ENCODE measurements around the gene PSMB9.

Gene PSMB9

GRCh38 chr6:32843979-32844838 is 9.8 kb upstream of the PSMB9 start, which contains the start of gene PSMB8:
Gene PSMB8, minus strand, starts transcription at chr6:32844047. Its CDS starts 51 bp downstream, at chr6:32843996.
- peak within 1 kb of the TSS; percentile 82 for H3K14ac ChIP-seq (ENCODE audit: low read length)
- H3K27me3 ChIP-seq (ENCODE audit: control insufficient read depth in 3 of 3, insufficient read depth in 3 of 3, low read depth in 1 of 3, low read length in 3 of 3) = peaks cover 0 to 90% (median 28%) of the 10 kb centered on the region in 3 experiments
- no peak within 1 kb of the TSS for H3K4ac ChIP-seq (ENCODE audit: low read length)
- peak within 1 kb of the TSS; percentile 89 for H3K18ac ChIP-seq (ENCODE audit: low read length)
- H2AFZ ChIP-seq (ENCODE audit: low read length) = peak within 1 kb of the TSS; percentile 92
- peak; percentile 90 for DNase-seq (ENCODE audit: low spot score)
- H3K27ac ChIP-seq (replicated peaks; ENCODE audit: low read length) = no peak within 1 kb of the TSS
- peaks cover 0 to 1% of the 10 kb centered on the region in 2 donors for H3K4me1 ChIP-seq (ENCODE audit: control insufficient read depth in 2 of 2, insufficient read depth in 1 of 2, low read depth in 1 of 2, low read length in 2 of 2)
- H2AK5ac ChIP-seq (ENCODE audit: low read depth, low read length) = no peak within 1 kb of the TSS
- H3K9me3 ChIP-seq (replicated peaks in 1 of 2; ENCODE audit: control insufficient read depth in 2 of 2, insufficient read depth in 1 of 2, low read depth in 1 of 2, low read length in 2 of 2) = peaks cover 0 to 5% of the 10 kb centered on the region in 2 donors
- H3K79me1 ChIP-seq (ENCODE audit: low read depth, low read length) = no peaks in the 10 kb centered on the region
- H3K4me3 ChIP-seq (ENCODE audit: low read length in 2 of 2) = peak within 1 kb of the TSS; percentile 49 to 76
- H2BK120ac ChIP-seq (ENCODE audit: low read depth, low read length) = peak within 1 kb of the TSS; percentile 6
- no peak within 1 kb of the TSS for H2BK5ac ChIP-seq (ENCODE audit: low read length)
- H2BK15ac ChIP-seq (ENCODE audit: low read length) = peak within 1 kb of the TSS; percentile 60
- no peak within 1 kb of the TSS for H4K91ac ChIP-seq (ENCODE audit: low read depth, low read length, poor library complexity)
- WGBS, 2 donors (ENCODE audit: extremely low coverage in 2 of 2, insufficient read length in 2 of 2, insufficient replicate concordance in 1 of 2) = no CpG with 5 or more reads among the region's 40 CpGs
- peak within 1 kb of the TSS; percentile 98 for H3K4me2 ChIP-seq (ENCODE audit: insufficient read depth, low read length, poor library complexity, severe bottlenecking)
- H2BK12ac ChIP-seq (ENCODE audit: low read length) = no peak within 1 kb of the TSS
- H3K23ac ChIP-seq (ENCODE audit: low read depth, low read length, poor library complexity) = peak within 1 kb of the TSS; percentile 6
- H4K8ac ChIP-seq (ENCODE audit: low read depth, low read length) = no peak within 1 kb of the TSS
- H3K9ac ChIP-seq (ENCODE audit: low read depth, low read length, poor library complexity) = peak within 1 kb of the TSS; percentile 76
- no peaks in the 10 kb centered on the region for H3K36me3 ChIP-seq (replicated peaks in 1 of 2; ENCODE audit: control insufficient read depth in 2 of 2, insufficient read depth in 2 of 2, low read length in 2 of 2)

DNA sequence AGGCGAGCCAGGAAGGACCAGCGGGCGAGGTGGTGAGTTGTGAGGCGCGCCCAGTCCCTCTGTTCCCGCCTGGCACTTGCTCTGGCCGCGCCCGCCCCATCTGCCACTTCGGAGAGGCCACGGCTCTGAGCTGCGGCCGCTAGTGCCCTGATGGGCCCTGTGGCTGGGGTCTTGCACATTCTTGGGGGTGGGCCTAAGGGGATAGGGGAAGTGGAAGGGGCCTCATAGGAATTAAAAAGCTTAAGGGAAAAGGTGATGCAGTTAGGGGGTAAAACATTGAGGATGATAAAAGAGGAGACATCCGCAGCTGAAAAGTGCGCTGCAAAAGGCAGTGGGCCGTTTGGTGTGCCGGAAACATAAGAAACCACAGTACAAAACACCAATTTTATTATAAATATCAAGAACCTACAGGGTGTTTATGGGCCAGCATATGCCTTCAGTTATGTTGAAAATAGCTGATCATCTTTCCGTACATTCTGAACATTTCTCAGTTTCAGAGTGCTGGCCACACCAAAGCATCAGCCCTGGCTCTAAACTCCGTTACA is 9.1 kb upstream of the PSMB9 start:
- no peak overlapping the region for H3K4ac ChIP-seq (ENCODE audit: low read length)
- H3K4me1 ChIP-seq (ENCODE audit: control insufficient read depth in 2 of 2, insufficient read depth in 1 of 2, low read depth in 1 of 2, low read length in 2 of 2) = peaks cover 0 to 1% of the 10 kb centered on the region in 2 donors
- H3K4me2 ChIP-seq (ENCODE audit: insufficient read depth, low read length, poor library complexity, severe bottlenecking) = peak overlapping the region; percentile 98
- WGBS, 2 donors (ENCODE audit: extremely low coverage in 2 of 2, insufficient read length in 2 of 2, insufficient replicate concordance in 1 of 2) = no CpG with 5 or more reads among the region's 19 CpGs
- H3K14ac ChIP-seq (ENCODE audit: low read length) = no peak overlapping the region
- H3K9me3 ChIP-seq (replicated peaks in 1 of 2; ENCODE audit: control insufficient read depth in 2 of 2, insufficient read depth in 1 of 2, low read depth in 1 of 2, low read length in 2 of 2) = peaks cover 0 to 5% of the 10 kb centered on the region in 2 donors
- H4K91ac ChIP-seq (ENCODE audit: low read depth, low read length, poor library complexity) = no peak overlapping the region
- H2AFZ ChIP-seq (ENCODE audit: low read length) = peak overlapping the region; percentile 92
- H2BK120ac ChIP-seq (ENCODE audit: low read depth, low read length) = no peak overlapping the region
- no peak overlapping the region for H3K27ac ChIP-seq (replicated peaks; ENCODE audit: low read length)
- H2BK12ac ChIP-seq (ENCODE audit: low read length) = no peak overlapping the region
- DNase-seq (ENCODE audit: low spot score) = no peak
- peak overlapping the region; percentile 6 for H3K23ac ChIP-seq (ENCODE audit: low read depth, low read length, poor library complexity)
- H2BK5ac ChIP-seq (ENCODE audit: low read length) = no peak overlapping the region
- H3K18ac ChIP-seq (ENCODE audit: low read length) = peak overlapping the region; percentile 89
- no peak overlapping the region for H2BK15ac ChIP-seq (ENCODE audit: low read length)
- H3K27me3 ChIP-seq (ENCODE audit: control insufficient read depth in 3 of 3, insufficient read depth in 3 of 3, low read depth in 1 of 3, low read length in 3 of 3) = peaks cover 0 to 87% (median 28%) of the 10 kb centered on the region in 3 experiments
- no peaks in the 10 kb centered on the region for H3K79me1 ChIP-seq (ENCODE audit: low read depth, low read length)
- no peaks in the 10 kb centered on the region for H3K36me3 ChIP-seq (replicated peaks in 1 of 2; ENCODE audit: control insufficient read depth in 2 of 2, insufficient read depth in 2 of 2, low read length in 2 of 2)
- H3K4me3 ChIP-seq (ENCODE audit: low read length in 2 of 2) = peak overlapping the region; percentile 49 to 64
- H4K8ac ChIP-seq (ENCODE audit: low read depth, low read length) = no peak overlapping the region
- peak overlapping the region; percentile 76 for H3K9ac ChIP-seq (ENCODE audit: low read depth, low read length, poor library complexity)
- H2AK5ac ChIP-seq (ENCODE audit: low read depth, low read length) = no peak overlapping the region

- H2AFZ ChIP-seq (ENCODE audit: low read length) = no peak overlapping the region
- no peak for DNase-seq (ENCODE audit: low spot score)
- no peak overlapping the region for H3K4me3 ChIP-seq (ENCODE audit: low read length in 2 of 2)
- no peak overlapping the region for H2AK5ac ChIP-seq (ENCODE audit: low read depth, low read length)
- no peak overlapping the region for H4K8ac ChIP-seq (ENCODE audit: low read depth, low read length)
- H3K27me3 ChIP-seq (ENCODE audit: control insufficient read depth in 3 of 3, insufficient read depth in 3 of 3, low read depth in 1 of 3, low read length in 3 of 3) = peaks cover 0 to 88% (median 28%) of the 10 kb centered on the region in 3 experiments
- no CpG with 5 or more reads among the region's 10 CpGs for WGBS, 2 donors (ENCODE audit: extremely low coverage in 2 of 2, insufficient read length in 2 of 2, insufficient replicate concordance in 1 of 2)
- no peak overlapping the region for H3K9ac ChIP-seq (ENCODE audit: low read depth, low read length, poor library complexity)
- H3K4ac ChIP-seq (ENCODE audit: low read length) = no peak overlapping the region
- H3K79me1 ChIP-seq (ENCODE audit: low read depth, low read length) = no peaks in the 10 kb centered on the region
- no peak overlapping the region for H2BK5ac ChIP-seq (ENCODE audit: low read length)
- H3K36me3 ChIP-seq (replicated peaks in 1 of 2; ENCODE audit: control insufficient read depth in 2 of 2, insufficient read depth in 2 of 2, low read length in 2 of 2) = no peaks in the 10 kb centered on the region
- no peak overlapping the region for H3K23ac ChIP-seq (ENCODE audit: low read depth, low read length, poor library complexity)
- no peak overlapping the region for H3K14ac ChIP-seq (ENCODE audit: low read length)
- H3K9me3 ChIP-seq (replicated peaks in 1 of 2; ENCODE audit: control insufficient read depth in 2 of 2, insufficient read depth in 1 of 2, low read depth in 1 of 2, low read length in 2 of 2) = peaks cover 0 to 5% of the 10 kb centered on the region in 2 donors
- H2BK15ac ChIP-seq (ENCODE audit: low read length) = no peak overlapping the region
- no peak overlapping the region for H3K27ac ChIP-seq (replicated peaks; ENCODE audit: low read length)
- H2BK12ac ChIP-seq (ENCODE audit: low read length) = no peak overlapping the region
- no peak overlapping the region for H3K4me2 ChIP-seq (ENCODE audit: insufficient read depth, low read length, poor library complexity, severe bottlenecking)
- H4K91ac ChIP-seq (ENCODE audit: low read depth, low read length, poor library complexity) = peak overlapping the region; percentile 65
- peaks cover 0 to 1% of the 10 kb centered on the region in 2 donors for H3K4me1 ChIP-seq (ENCODE audit: control insufficient read depth in 2 of 2, insufficient read depth in 1 of 2, low read depth in 1 of 2, low read length in 2 of 2)
- H3K18ac ChIP-seq (ENCODE audit: low read length) = no peak overlapping the region
- no peak overlapping the region for H2BK120ac ChIP-seq (ENCODE audit: low read depth, low read length)
Measured at GRCh38 chr6:32845384-32845884, 8.6 kb upstream of the PSMB9 start.

GRCh38 chr6:32847004-32847403 is 7.0 kb upstream of the PSMB9 start:
- H2BK120ac ChIP-seq (ENCODE audit: low read depth, low read length) = no peak overlapping the region
- H4K91ac ChIP-seq (ENCODE audit: low read depth, low read length, poor library complexity) = no peak overlapping the region
- no peak for DNase-seq (ENCODE audit: low spot score)
- peaks cover 0 to 90% (median 36%) of the 10 kb centered on the region in 3 experiments for H3K27me3 ChIP-seq (ENCODE audit: control insufficient read depth in 3 of 3, insufficient read depth in 3 of 3, low read depth in 1 of 3, low read length in 3 of 3)
- H2AK5ac ChIP-seq (ENCODE audit: low read depth, low read length) = no peak overlapping the region
- no peaks in the 10 kb centered on the region for H3K79me1 ChIP-seq (ENCODE audit: low read depth, low read length)
- no peaks in the 10 kb centered on the region for H3K36me3 ChIP-seq (replicated peaks in 1 of 2; ENCODE audit: control insufficient read depth in 2 of 2, insufficient read depth in 2 of 2, low read length in 2 of 2)
- H2BK15ac ChIP-seq (ENCODE audit: low read length) = no peak overlapping the region
- H3K27ac ChIP-seq (replicated peaks; ENCODE audit: low read length) = no peak overlapping the region
- no peak overlapping the region for H3K4me2 ChIP-seq (ENCODE audit: insufficient read depth, low read length, poor library complexity, severe bottlenecking)
- H3K4me1 ChIP-seq (ENCODE audit: control insufficient read depth in 2 of 2, insufficient read depth in 1 of 2, low read depth in 1 of 2, low read length in 2 of 2) = peaks cover 0 to 1% of the 10 kb centered on the region in 2 donors
- WGBS, 2 donors (ENCODE audit: extremely low coverage in 2 of 2, insufficient read length in 2 of 2, insufficient replicate concordance in 1 of 2) = no CpG with 5 or more reads among the region's 10 CpGs
- no peak overlapping the region for H3K4ac ChIP-seq (ENCODE audit: low read length)
- no peak overlapping the region for H3K4me3 ChIP-seq (ENCODE audit: low read length in 2 of 2)
- H3K9me3 ChIP-seq (replicated peaks in 1 of 2; ENCODE audit: control insufficient read depth in 2 of 2, insufficient read depth in 1 of 2, low read depth in 1 of 2, low read length in 2 of 2) = peaks cover 0 to 5% of the 10 kb centered on the region in 2 donors
- H3K23ac ChIP-seq (ENCODE audit: low read depth, low read length, poor library complexity) = peak overlapping the region; percentile 77
- H2AFZ ChIP-seq (ENCODE audit: low read length) = no peak overlapping the region
- H3K18ac ChIP-seq (ENCODE audit: low read length) = no peak overlapping the region
- no peak overlapping the region for H3K14ac ChIP-seq (ENCODE audit: low read length)
- no peak overlapping the region for H2BK5ac ChIP-seq (ENCODE audit: low read length)
- H2BK12ac ChIP-seq (ENCODE audit: low read length) = no peak overlapping the region
- H4K8ac ChIP-seq (ENCODE audit: low read depth, low read length) = no peak overlapping the region
- H3K9ac ChIP-seq (ENCODE audit: low read depth, low read length, poor library complexity) = no peak overlapping the region
